Endothelial cell of umbilical vein (primary cell): ENCODE data around the gene VEPH1. TPM values are rescaled to one million over a fixed set of nuclear protein-coding genes. Genes with fewer than 3 reads are reported as not detected.

Experiments used
- BruUV-seq: library from RNA; stranded (reverse); fragments of 400-500 nt; replicated peaks from 2 replicates; lab custom pipeline; 2021; lab: Mats Ljungman, UMichigan
- CTCF ChIA-PET: fragments of 300-600, 350-600 bp; sonication (Branson Sonifier 250); formaldehyde crosslinking; loops from one replicate; lab custom pipeline; 2021; ENCODE audit warnings: antibody characterized with exemption, inconsistent platforms; lab: Charles Lee
- POLR2A ChIA-PET: fragments of 300-600, 350-600 bp; sonication (Branson Sonifier 250); formaldehyde crosslinking; loops from one replicate; lab custom pipeline; 2021; ENCODE audit warnings: antibody characterized with exemption, inconsistent platforms; lab: Charles Lee
- DNase-seq: peaks from one replicate; pipeline ENCODE4 v3.0.0-alpha.2; 2011; ENCODE audit warnings: low read depth, low spot score
- FAIRE-seq: peaks from 2 replicates; lab custom pipeline; 2011; peaks lifted over from hg19 to GRCh38; lab: Jason Lieb, UNC
- H2AFZ ChIP-seq: 2 replicates; pipeline ENCODE4 v1.6.0; 2012; ENCODE audit warnings: low read depth, low read length, control low read depth, inconsistent platforms
- H3K27ac ChIP-seq: 2 replicates; pipeline ENCODE4 v1.5.1; 2011; ENCODE audit warnings: low read depth, mild to moderate bottlenecking, control low read depth, low read length, moderate library complexity; ENCODE audit not compliant: insufficient read depth
- H3K27me3 ChIP-seq, 2 experiments: 2 replicates each; pipeline versions ENCODE4 v1.6.0 to v1.6.1; 2011; ENCODE audit warnings: low read length in 2 of 2, mixed read lengths in 1 of 2; ENCODE audit not compliant: control insufficient read depth in 2 of 2, insufficient read depth in 2 of 2
- H3K36me3 ChIP-seq, 2 experiments: 2 replicates in 1 of 2; 3 replicates in 1 of 2; pipeline ENCODE4 v1.5.1; 2011; ENCODE audit warnings: low read length in 2 of 2, mild to moderate bottlenecking in 1 of 2, moderate library complexity in 1 of 2; ENCODE audit not compliant: control insufficient read depth in 2 of 2, insufficient read depth in 2 of 2; ENCODE audit errors: extremely low read depth in 1 of 2
- H3K4me1 ChIP-seq: 3 replicates; pipeline ENCODE4 v1.5.1; 2011; ENCODE audit warnings: mild to moderate bottlenecking, low read length; ENCODE audit not compliant: control insufficient read depth, insufficient read depth; ENCODE audit errors: extremely low read depth
- H3K4me2 ChIP-seq: 2 replicates; pipeline ENCODE4 v1.6.1; 2011; ENCODE audit warnings: low read length, control low read depth, mixed read lengths; ENCODE audit not compliant: insufficient read depth
- H3K4me3 ChIP-seq, 3 experiments: fragments of 200-600 bp in 1 of 3; sonication (generic), shearing (Covaris generic) in 1 of 3; replicated peaks in 1 of 3; 2 replicates each; pipeline ENCODE4 v1.5.1; 2011 to 2016; ENCODE audit warnings: control low read depth in 3 of 3, low read length in 3 of 3, mild to moderate bottlenecking in 2 of 3, inconsistent platforms in 1 of 3, low read depth in 1 of 3, moderate library complexity in 1 of 3; ENCODE audit not compliant: insufficient read depth in 1 of 3
- H3K79me2 ChIP-seq: 2 replicates; pipeline ENCODE4 v1.6.0; 2012; ENCODE audit warnings: low read length, inconsistent platforms; ENCODE audit not compliant: control insufficient read depth, insufficient read depth
- H3K9ac ChIP-seq: replicated peaks from 2 replicates; pipeline ENCODE3; 2011; ENCODE audit warnings: low read length, control low read depth; ENCODE audit not compliant: insufficient read depth; ENCODE audit errors: extremely low read depth
- H3K9me1 ChIP-seq: replicated peaks from 3 replicates; pipeline ENCODE4 v1.6.0; 2011; ENCODE audit warnings: mild to moderate bottlenecking, low read length; ENCODE audit not compliant: control insufficient read depth, insufficient read depth; ENCODE audit errors: extremely low read depth
- H3K9me3 ChIP-seq: replicated peaks from 2 replicates; pipeline ENCODE4 v1.5.1; 2012; ENCODE audit warnings: low read length, inconsistent platforms; ENCODE audit not compliant: control insufficient read depth, insufficient read depth
- H4K20me1 ChIP-seq: replicated peaks from 2 replicates; pipeline ENCODE3; 2011; ENCODE audit warnings: mild to moderate bottlenecking, low read length; ENCODE audit not compliant: control insufficient read depth, insufficient read depth; ENCODE audit errors: extremely low read depth
- EZH2 ChIP-seq: IDR thresholded peaks from 2 replicates; pipeline ENCODE4 v1.6.1; 2012; ENCODE audit warnings: borderline replicate concordance, low read depth, mild to moderate bottlenecking, moderate library complexity, low read length, inconsistent platforms; ENCODE audit not compliant: severe bottlenecking
- FOS ChIP-seq: IDR thresholded peaks from 2 replicates; pipeline ENCODE4 v1.6.1; 2011; ENCODE audit warnings: mild to moderate bottlenecking, low read length, moderate library complexity, borderline replicate concordance; ENCODE audit not compliant: insufficient read depth
- GATA2 ChIP-seq: IDR thresholded peaks from 2 replicates; pipeline ENCODE4 v1.7.0; 2011; ENCODE audit warnings: low read depth, mild to moderate bottlenecking, moderate library complexity, mixed read lengths, low read length; ENCODE audit not compliant: insufficient read length, insufficient read depth
- JUN ChIP-seq: IDR thresholded peaks from 2 replicates; pipeline ENCODE4 v1.6.1; 2011; ENCODE audit warnings: borderline replicate concordance, low read depth; ENCODE audit not compliant: insufficient read length, insufficient read depth
- MAX ChIP-seq: IDR thresholded peaks from 2 replicates; pipeline ENCODE4 v1.6.1; 2011; ENCODE audit not compliant: insufficient read depth, insufficient read length
- MYC ChIP-seq: IDR thresholded peaks from one replicate; pipeline ENCODE4 v1.6.1; 2011; ENCODE audit warnings: mild to moderate bottlenecking, low read depth, low read length
- POLR2A ChIP-seq: IDR thresholded peaks from 2 replicates; pipeline ENCODE4 v1.6.1; 2012; ENCODE audit warnings: low read depth, mild to moderate bottlenecking, control low read depth, low read length
- POLR2AphosphoS5 ChIP-seq: IDR thresholded peaks from 2 replicates; pipeline ENCODE4 v1.6.1; 2012; ENCODE audit warnings: low read depth, mild to moderate bottlenecking, control low read depth, low read length, moderate library complexity; ENCODE audit not compliant: insufficient read depth
- dilution Hi-C: fragments of 300-500 bp; cut with MboI; formaldehyde crosslinking; loops from one replicate; pipeline ENCODE4 v1.15.0; 2019; ENCODE audit warnings: low sequenced_read_pairs; ENCODE audit not compliant: extremely low pct_ligation_motif_present
- intact Hi-C: fragments of 100-400 bp; cut with micrococcal nuclease; formaldehyde crosslinking; loops from one replicate; pipeline ENCODE4 v1.10.0; 2022
- polyA plus RNA-seq, 4 experiments: library from polyadenylated mRNA; depleted of rRNA in 3 of 4; stranded (reverse) in 3 of 4; unstranded in 1 of 4; fragments of >200 nt; gene quantifications; 2 replicates each; pipeline versions ENCODE4 v1.2.1 to v1.2.3, GENCODE V29; 2011 to 2012; ENCODE audit warnings: missing spikeins in 1 of 4
- total RNA-seq: library from RNA; stranded (reverse); gene quantifications from 2 replicates; pipeline ENCODE4 v1.2.3, GENCODE V29; 2021
- TF ChIP-seq, protein P1 (sequence below), 2 donors: IDR thresholded peaks; 1 replicate in 1 of 2; 2 replicates in 1 of 2; pipeline ENCODE4 v1.5.1; 2011; ENCODE audit warnings: low read length in 2 of 2, mild to moderate bottlenecking in 2 of 2, moderate library complexity in 2 of 2, control low read depth in 1 of 2, inconsistent platforms in 1 of 2, low read depth in 1 of 2; ENCODE audit not compliant: insufficient read depth in 1 of 2; ENCODE audit errors: extremely low read depth in 1 of 2

The VEPH1 gene
- total and polyA plus RNA-seq, 2 donors (not counting 3 experiments of a cell fraction or from before 2014, with no cell fraction given): 42.9 to 136 TPM

DNA sequence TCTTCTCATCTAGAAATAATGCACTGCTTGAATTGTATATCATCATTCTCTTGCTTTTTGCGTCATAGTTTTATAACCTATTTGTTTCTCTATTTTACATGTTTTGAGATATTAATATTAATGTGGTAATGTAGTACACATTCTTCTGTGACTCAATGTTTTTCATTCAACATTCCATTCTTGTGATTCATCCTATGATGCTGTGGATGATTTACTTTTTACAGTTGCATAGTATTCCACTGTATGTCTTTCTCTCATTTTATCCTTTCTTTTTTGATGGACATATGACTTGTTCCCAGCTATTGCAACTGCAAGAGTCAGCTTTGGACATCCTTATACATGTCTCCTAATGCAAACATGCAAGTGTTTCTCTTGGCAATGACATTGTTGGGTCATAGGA lies 20.6 kb upstream of the VEPH1 start:
- Histone ChIP-seq H3K79me2 (peaks cover 98% of the 10 kb centered on the region), H4K20me1 (peaks cover 5% of the 10 kb centered on the region), H2AFZ (no peak overlapping the region), H3K9me1 (no peaks in the 10 kb centered on the region), H3K9ac (no peak overlapping the region), H3K36me3 (no peaks in the 10 kb centered on the region), H3K4me1 (peaks cover 17% of the 10 kb centered on the region), H3K27me3 (no peaks in the 10 kb centered on the region), H3K4me3 (no peak overlapping the region), H3K4me2 (no peak overlapping the region), H3K9me3 (no peaks in the 10 kb centered on the region), H3K27ac (no peak overlapping the region)
- TF ChIP-seq MAX: no peak
- TF ChIP-seq FOS: peak; percentile 66
- peak; percentile 35 for TF ChIP-seq JUN
- FAIRE-seq (no peak), DNase-seq (no peak)
- no TSS peak for BruUV-seq
- CTCF ChIA-PET: no interaction called here
- dilution Hi-C loops: no loop called here
- POLR2A ChIA-PET: no interaction called here
- intact Hi-C loops: no loop called here

DNA sequence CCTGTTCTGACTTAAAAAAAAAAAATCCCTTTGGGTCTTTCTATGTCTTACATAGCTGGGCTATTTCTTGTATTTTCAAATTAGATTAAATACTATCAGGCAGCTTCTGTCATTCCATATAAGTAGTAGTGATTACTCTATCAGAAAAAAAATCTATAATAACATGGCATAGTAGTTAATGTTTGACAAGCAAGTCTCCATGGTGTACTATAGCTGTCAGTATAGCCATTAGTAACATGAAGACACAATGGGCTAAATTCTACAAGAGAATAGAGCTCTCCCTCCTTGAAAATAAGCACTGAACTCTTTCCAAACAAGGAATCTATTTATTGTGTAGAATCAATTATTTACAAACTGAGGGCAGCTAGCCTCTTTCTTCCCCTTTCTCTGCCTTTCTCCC lies 19.4 kb upstream of the VEPH1 start:
- Histone ChIP-seq H3K79me2 (peaks cover 97% of the 10 kb centered on the region), H3K9me1 (no peaks in the 10 kb centered on the region), H4K20me1 (peaks cover 5% of the 10 kb centered on the region), H3K27ac (no peak overlapping the region), H3K9ac (no peak overlapping the region), H3K4me2 (no peak overlapping the region), H2AFZ (no peak overlapping the region), H3K36me3 (no peaks in the 10 kb centered on the region), H3K9me3 (no peaks in the 10 kb centered on the region), H3K27me3 (no peaks in the 10 kb centered on the region), H3K4me3 (no peak overlapping the region), H3K4me1 (peaks cover 6% of the 10 kb centered on the region)
- POLR2A ChIA-PET: interaction anchor here (1.4 kb wide), 1 partner anchor 9 kb away, joined by 4 read pairs; no protein-coding TSS in a partner anchor
- FAIRE-seq: no peak
- CTCF ChIA-PET: interaction anchor here (1.3 to 1.7 kb wide), 5 partner anchors 9 to 319 kb away, joined by 4 to 9 read pairs (median 6); no protein-coding TSS in a partner anchor
- no peak for TF ChIP-seq GATA2
- no peak for TF ChIP-seq MAX
- TF ChIP-seq POLR2A: no peak
- TF ChIP-seq POLR2AphosphoS5: no peak
- no peak for TF ChIP-seq FOS
- no peak for TF ChIP-seq EZH2
- no peak for TF ChIP-seq MYC
- TF ChIP-seq, protein P1, sequence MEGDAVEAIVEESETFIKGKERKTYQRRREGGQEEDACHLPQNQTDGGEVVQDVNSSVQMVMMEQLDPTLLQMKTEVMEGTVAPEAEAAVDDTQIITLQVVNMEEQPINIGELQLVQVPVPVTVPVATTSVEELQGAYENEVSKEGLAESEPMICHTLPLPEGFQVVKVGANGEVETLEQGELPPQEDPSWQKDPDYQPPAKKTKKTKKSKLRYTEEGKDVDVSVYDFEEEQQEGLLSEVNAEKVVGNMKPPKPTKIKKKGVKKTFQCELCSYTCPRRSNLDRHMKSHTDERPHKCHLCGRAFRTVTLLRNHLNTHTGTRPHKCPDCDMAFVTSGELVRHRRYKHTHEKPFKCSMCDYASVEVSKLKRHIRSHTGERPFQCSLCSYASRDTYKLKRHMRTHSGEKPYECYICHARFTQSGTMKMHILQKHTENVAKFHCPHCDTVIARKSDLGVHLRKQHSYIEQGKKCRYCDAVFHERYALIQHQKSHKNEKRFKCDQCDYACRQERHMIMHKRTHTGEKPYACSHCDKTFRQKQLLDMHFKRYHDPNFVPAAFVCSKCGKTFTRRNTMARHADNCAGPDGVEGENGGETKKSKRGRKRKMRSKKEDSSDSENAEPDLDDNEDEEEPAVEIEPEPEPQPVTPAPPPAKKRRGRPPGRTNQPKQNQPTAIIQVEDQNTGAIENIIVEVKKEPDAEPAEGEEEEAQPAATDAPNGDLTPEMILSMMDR (IDR thresholded peaks at IDR 0.05; ENCODE audit: extremely low read depth in 1 of 2, insufficient read depth in 1 of 2, low read depth in 1 of 2, low read length in 2 of 2): no peak
- TF ChIP-seq JUN: no peak
- no TSS peak for BruUV-seq
- intact Hi-C loops: no loop called here
- DNase-seq: no peak
- dilution Hi-C loops: no loop called here
